ENCODE results near the gene ARGLU1.
A peak's percentile ranks its signal among the peaks of the same experiment; 100 is the strongest.

The ARGLU1 gene

DNA sequence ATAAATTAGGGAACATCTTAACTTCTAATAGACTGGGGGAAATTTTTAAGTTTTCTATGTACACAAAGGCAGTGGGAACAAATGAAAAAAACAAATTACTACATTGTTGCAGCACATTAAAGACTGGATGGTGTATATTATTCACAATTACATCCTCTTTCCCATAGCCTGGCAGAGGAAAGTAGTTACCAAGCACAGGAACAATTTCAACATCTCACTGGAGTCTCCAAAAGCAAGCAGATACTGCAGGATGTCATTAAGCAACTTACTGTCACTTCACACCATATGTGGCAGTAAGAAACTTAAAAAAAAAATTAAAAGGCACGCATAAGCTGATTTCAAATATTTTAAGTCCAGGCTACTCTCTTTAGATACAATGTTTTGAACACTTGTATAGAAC is 26.1 kb downstream of the ARGLU1 start:
- no peak for DNase-seq (ENCODE audit: low read depth)

- DNase-seq (ENCODE audit: low read depth) = no peak
These were observed 27.3 kb downstream of the ARGLU1 start for GRCh38 chr13:106540613-106541012.

GRCh38 chr13:106537521-106537920 is 30.4 kb downstream of the ARGLU1 start:
- DNase-seq (ENCODE audit: low read depth) = no peak

- peak; percentile 85 for DNase-seq (ENCODE audit: low read depth)
These were observed 31.5 kb downstream of the ARGLU1 start for GRCh38 chr13:106536244-106537034.

DNA sequence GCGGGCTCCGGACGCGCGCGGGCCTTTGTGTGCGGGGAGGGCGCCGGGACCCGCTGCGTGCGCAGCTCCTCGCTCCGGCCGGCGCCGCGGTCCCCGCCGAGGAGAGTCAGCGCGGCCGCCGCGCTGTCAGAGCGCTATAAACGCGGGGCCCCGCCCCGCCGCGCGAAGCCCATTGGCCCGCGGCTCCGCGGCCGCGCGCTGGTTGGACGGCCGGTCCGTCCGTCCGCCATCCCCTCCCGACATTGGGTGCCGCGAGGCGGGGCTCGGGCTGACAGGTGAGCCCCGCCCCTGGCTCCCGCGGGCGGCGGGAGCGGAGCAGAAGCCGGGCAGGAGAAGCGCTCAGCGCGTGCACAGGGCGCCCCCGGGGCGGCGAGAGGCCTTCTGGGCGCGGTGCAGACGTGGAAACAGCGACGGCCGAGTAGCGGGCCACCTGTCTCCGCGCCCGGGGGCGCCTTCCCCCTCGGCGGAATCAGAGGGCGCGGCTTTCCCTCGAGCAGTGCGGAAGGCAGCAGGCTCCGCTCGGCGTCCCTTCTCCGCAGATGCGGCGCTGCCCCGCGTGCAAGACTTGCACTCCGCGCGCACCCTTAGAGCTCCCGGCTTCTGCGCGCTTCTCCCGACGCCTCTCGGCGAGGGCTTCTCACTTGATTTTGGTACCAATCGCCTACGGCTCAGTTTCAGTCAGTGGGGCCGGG is 32.2 kb downstream of the ARGLU1 start, which contains the start of gene EFNB2:
Gene EFNB2, minus strand, starts transcription at position 111 of the 692 bp plus-strand sequence. CDS start 698 bp downstream, outside the sequence.
- peak; percentile 76 for DNase-seq (ENCODE audit: low read depth)

DNA sequence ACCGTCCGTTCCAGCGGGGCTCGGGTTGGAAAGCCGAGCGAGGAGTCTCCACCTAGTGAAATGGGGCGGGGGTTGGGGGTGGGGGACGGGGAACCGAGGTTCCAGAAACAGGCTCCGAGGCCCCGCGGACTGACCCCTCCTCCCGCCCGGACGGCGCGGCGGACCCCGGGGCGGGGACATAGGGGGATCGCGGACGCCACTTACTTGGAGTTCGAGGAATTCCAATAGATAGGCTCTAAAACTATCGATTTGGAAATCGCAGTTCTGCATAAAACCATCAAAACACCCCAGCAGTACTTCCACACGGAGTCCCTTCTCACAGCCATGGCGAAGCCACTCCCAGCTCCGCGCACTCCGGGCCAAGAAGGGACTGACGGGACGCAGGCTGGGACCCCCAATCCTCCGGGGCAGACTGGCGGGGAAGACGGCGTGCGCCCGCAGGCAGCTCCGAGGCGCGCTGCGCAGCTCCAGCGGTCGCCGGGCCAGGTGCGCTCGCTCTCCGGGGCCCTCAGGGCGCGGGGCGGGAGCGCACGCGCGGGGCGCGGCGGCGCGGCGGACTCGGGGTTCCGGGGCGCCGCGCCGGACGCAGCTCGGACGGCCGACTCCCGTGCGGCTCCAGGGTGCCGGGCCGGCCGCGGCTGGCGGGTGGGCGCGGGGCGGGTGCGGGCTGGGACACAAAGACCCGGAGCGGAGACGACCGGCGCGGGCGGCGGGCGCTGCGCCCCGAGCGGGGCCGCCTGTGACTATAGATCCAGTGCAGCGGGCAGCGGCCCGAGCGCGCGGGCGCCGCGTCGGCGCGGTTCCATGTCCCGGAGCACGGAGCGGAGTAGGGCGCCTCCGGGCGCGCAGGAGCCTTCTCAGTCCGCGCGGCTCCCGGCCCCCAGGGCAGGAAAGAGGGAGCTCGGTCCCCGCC is 33.0 kb downstream of the ARGLU1 start:
- DNase-seq (ENCODE audit: low read depth) = no peak

GRCh38 chr13:106533943-106534638 is 33.8 kb downstream of the ARGLU1 start:
- no peak for DNase-seq (ENCODE audit: low read depth)

DNA sequence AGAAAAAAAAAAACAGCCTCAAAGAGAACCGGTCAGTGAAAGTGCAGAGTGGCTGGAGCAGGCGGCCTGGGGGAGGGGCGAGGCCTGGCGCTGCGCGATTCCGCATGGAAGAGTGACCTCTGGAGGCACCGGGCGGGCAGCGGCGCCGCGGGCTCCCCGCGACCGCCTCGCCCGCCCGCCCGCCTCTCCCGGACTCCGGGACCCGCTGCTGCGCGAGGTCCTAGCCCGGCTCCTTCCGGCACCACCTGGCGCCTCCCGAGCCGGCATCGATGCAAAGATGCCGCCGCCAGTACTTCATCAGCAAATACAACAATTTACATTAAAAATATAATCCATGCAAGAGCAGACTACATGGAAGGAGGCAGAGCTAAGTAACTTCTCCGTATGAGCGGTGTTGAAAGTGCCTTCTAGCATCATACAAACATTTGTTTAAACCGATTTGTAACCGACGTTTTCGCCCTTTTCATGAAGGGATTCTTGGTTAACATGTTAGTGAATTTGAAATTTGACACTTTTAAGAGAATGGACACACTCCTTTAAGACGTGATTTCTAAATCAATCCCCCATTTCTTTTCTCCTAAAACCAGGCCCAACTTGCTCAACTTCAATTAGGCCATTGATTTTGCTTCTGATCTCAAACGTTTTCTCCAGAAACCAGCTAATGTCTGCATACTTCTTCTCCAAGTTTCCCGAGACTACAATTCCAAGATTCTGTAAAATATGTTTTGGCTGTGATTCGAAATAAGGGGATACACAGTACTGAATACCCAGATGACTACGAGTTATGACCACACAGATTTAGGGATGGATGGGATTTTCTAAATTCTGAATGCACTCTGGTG is 34.6 kb downstream of the ARGLU1 start:
- DNase-seq (ENCODE audit: low read depth) = no peak

DNA sequence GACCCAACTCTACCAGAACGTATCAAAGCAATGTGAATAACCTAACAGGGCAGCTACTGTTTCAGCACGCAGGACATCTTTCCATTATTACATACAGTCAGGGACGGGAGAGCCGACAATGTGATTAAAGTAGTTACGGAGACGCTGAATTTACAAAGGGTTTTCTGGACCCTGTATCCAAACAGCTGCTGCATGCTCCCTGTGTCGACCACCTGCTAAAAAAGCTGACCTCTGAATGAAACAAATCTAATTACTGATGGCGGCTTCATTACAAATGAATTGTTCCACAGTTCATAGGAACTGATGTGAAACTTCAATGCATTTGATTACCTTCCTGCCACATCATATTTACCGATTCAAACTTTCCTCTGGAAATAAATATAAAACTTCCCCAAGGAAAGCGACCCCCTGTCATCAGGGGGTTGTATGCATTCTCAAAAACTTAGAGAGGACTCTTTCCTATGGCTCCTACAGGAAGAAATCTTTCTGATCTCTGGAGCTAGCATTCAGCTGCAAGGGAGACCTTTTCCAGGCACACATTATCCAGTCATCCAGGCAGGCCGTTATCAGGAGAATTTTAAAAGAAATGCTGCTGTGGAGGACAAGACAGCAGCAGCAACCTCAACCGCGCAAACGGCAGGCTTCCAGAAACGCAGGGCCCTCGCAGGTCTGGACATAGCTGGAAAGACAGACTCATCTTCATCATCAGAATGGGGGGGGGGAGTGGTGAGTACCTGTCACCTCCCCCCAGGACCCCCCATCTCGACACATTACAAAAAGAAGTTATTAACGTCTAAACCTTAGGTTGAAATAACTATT is 35.6 kb downstream of the ARGLU1 start:
- no peak for DNase-seq (ENCODE audit: low read depth)

DNA sequence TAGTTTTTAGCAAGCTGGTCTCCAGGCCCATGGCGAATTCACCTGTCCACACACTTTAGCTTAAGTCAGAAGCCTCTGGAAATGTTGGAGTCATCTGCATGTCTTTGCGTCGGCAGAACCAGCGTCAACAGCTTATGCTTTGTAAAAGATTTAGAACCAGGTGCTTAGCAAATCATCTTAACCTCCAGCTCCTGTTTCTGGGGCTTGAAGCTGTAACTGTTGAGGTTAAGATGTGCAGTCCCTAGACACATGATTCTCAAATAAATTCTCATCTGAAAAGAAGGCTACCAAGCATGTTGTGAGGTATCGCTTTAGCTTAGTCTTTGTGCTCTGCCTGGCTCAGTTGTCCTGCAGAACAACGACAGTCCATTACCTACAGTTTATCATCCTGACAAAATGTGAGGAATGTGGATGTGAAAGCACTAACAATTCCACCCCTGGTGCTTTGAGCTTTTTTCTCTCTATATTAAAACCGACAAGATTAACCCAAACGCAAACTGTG is 36.9 kb downstream of the ARGLU1 start:
- no peak for DNase-seq (ENCODE audit: low read depth)

DNA sequence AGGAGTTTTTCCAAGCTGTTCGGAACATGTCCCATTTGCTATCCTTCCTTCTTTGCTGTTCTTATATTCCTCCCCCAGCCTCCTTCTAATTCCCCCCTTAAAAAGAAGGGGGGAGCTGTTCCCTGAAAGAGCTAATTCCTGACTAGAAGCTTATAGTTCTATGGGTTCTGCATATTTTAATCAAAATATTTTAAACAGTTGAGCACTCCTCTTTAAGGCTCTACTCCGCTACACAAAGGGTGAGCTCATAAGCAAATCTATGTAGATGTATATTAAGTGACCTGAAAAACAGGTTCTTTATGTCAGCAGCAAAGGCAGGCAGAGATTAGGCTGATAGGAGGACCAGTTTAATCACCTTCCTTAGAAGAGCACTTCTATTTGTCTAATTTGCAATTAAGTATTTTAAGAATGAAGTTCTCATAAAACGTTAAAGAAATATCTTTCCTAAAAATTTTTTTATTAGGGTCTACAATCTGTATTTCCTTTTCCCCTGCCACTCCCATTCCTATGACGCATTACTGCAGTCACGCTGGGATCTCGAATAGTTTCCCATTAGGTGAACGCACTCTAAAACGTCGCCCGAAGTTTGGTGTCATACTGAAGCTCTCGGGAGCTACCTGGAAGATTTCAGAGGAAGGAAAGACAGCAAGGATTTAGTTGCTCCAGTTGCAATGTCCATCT is 37.6 kb downstream of the ARGLU1 start:
- DNase-seq (ENCODE audit: low read depth) = no peak

DNA sequence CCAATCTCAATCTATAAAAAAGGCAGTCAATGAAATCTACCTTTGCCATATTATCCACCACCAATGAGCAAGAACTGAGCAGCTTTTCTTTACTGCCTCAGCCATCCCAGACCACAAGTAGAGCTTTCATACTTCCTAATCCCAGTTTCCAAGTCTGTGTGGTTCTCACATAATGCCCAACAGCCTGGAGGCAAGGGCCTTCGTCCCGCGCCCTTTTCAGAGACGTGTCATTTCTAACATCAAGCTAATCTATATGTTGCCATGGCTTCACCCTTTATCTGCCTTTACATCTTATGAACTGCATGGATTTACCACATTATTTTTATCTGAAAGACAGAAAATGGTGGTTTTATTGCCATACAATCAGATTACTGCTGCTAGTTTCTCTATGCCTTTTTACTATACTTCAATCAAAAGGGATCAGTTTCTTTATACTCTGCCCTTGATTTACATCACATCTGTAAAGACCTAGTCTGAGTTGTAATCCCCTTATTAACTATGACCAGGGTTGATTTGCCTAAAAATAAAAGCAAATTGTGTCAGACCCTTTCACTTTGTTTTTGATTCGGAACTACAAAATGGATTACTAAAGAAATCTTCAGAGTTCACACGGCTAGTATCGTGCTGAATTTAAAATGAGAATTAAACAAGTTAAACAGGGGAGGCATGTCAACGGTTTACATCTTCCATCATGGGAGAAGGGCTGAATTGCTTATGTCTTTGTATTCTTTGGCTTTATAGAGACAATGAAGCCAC is 38.3 kb downstream of the ARGLU1 start:
- no peak for DNase-seq (ENCODE audit: low read depth)

- no peak for DNase-seq (ENCODE audit: low read depth)
These were observed 39.1 kb downstream of the ARGLU1 start for GRCh38 chr13:106528718-106529414.

DNA sequence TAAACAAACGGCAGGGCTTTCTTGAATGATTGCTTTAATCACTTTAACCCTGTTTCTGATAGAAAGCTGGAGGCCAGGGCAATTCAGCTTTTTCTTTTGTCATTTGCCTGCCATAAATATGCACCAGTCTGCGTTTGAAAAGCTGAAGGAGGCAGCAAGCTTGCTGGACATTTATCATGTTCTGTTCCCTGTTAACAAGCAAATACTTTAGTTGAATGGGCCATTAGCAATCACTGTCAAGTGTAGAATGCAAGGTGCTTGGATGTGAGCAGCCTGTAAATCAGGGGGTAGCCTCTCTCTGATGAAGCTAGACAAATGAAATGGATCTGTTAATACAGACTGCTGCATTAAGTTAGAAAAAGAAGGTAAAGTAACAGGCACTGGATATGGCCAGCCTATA is 40.1 kb downstream of the ARGLU1 start:
- DNase-seq (ENCODE audit: low read depth) = no peak

- DNase-seq (ENCODE audit: low read depth) = no peak
These were observed 40.5 kb downstream of the ARGLU1 start for GRCh38 chr13:106527445-106527801.

GRCh38 chr13:106526738-106527444 is 41.0 kb downstream of the ARGLU1 start:
- no peak for DNase-seq (ENCODE audit: low read depth)

DNA sequence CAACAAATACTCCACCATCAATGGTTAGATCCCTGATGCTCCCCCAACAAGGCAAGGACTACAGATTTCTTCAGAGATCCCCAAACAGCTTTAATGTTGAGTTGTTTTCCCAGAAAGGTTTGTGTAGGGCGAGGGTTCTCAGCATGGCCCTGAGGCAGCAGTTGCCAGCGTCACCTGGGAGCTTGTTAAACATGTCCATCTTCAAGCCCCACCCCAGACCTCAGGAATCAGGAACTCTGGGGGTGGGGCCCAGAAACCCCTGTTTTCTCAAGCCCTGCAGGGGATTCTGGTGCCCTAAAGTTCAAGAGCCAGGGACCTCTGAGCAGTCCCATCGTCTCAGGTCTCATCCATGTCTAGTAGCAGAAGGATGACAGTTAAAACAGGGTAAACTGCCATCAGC is 42.1 kb downstream of the ARGLU1 start:
- no peak for DNase-seq (ENCODE audit: low read depth)

Data from activated gamma-delta T cell treated with anti-CD3 and anti-CD28 coated beads, Interleukin-2, amount 50 U/mL, for 16 hours (primary cell).